C4-2B (cell line): ENCODE data around the gene INF2.

Experiments used
- H3K27ac ChIP-seq: fragments of 450-650 bp; 2 replicates; pipeline ENCODE4 v1.5.1; 2017
- ZFX ChIP-seq: fragments of 450-650 bp; IDR thresholded peaks from 2 replicates; pipeline ENCODE4 v1.6.1; 2017
- TF ChIP-seq, protein P1 (sequence below): fragments of 450-650 bp; conservative IDR thresholded peaks from 2 replicates; pipeline ENCODE4 v1.5.1; 2017; ENCODE audit warnings: mild to moderate bottlenecking

The INF2 gene

DNA sequence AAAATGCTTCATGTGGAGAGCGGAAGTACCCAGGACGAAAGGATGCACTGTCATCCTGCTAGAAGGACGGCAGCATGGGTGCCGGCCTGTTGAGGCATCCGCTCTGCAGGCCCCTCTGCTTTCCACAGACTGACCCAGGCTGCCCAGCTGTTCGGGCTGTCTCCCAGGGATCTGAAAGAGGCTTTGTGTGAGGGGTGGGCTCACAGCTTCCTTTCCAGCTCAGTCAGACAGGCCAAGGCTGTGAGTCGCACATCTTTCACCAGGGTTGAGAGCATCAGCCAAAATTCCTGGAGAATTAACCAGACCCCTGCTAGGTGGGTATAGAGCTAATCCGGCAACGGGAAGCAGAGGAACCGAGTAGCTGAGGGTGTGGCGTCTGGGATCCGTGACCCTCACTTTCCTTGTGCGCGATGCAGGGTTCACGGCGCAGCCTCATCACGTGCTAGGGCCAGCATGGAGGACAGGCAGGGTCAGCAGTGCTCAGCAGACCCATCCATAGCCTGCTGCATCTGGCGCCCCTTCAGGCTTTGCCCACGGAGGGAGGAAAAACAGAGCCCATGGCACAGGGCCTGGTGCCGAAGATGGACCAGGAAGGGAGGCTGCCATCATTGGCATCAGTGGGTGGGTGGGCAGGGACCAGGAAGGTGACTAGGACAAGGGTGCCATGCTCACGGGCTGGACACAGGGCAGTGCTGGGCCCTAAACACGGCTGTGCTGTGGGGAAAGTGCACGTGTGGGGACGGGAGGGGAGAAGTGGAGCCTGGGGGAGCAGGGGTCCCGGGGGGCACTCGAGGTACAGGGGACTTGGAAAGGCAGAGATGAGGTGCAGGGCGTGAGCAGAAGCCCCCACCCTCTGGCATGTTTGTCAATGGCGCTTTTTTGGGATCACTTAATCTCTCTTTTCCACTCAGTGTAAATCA lies 54.3 kb downstream of the INF2 start:
- no peak for TF ChIP-seq ZFX
- TF ChIP-seq, protein P1, sequence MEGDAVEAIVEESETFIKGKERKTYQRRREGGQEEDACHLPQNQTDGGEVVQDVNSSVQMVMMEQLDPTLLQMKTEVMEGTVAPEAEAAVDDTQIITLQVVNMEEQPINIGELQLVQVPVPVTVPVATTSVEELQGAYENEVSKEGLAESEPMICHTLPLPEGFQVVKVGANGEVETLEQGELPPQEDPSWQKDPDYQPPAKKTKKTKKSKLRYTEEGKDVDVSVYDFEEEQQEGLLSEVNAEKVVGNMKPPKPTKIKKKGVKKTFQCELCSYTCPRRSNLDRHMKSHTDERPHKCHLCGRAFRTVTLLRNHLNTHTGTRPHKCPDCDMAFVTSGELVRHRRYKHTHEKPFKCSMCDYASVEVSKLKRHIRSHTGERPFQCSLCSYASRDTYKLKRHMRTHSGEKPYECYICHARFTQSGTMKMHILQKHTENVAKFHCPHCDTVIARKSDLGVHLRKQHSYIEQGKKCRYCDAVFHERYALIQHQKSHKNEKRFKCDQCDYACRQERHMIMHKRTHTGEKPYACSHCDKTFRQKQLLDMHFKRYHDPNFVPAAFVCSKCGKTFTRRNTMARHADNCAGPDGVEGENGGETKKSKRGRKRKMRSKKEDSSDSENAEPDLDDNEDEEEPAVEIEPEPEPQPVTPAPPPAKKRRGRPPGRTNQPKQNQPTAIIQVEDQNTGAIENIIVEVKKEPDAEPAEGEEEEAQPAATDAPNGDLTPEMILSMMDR = no peak
- H3K27ac ChIP-seq = no peak overlapping the region

DNA sequence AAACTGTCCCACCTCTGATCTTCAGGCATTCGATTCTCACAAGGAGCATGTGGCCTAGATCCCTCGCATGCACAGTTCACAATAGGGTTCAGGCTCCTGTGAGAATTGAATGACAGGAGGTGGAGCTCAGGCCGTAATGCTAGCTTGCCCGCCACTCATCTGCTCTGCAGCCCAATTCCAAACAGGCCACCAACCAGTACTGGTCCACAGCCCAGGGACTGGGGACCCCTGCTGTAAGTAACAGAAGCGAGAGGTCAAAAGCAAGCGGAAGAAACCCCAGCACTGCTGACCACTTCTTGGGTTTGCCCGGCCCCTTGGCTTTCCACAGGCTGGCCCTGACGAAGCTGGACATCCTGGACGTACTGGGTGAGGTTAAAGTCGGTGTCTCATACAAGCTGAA lies 55.1 kb downstream of the INF2 start:
- TF ChIP-seq, protein P1 = no peak
- no peak overlapping the region for H3K27ac ChIP-seq

DNA sequence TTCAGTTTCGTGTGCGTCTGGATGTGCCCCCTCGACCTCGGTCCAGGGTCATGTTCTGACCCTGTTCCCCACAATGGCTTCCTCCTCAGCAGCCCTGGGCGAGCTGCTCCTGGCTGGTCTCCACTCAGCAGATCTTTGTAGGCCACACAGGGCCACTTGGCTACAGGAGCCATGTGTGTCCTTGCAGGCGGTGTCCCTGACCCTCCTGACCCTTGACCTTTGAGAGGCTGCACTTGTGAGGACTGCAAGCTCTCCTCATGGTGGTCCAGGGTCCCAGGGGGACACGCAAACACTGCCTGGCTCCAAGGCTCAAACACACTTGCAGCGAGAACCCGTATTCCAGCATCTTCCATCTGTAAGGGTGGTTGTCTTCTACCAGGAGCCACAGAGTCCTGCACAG lies 56.0 kb downstream of the INF2 start:
- H3K27ac ChIP-seq = no peak overlapping the region
- no peak for TF ChIP-seq ZFX

DNA sequence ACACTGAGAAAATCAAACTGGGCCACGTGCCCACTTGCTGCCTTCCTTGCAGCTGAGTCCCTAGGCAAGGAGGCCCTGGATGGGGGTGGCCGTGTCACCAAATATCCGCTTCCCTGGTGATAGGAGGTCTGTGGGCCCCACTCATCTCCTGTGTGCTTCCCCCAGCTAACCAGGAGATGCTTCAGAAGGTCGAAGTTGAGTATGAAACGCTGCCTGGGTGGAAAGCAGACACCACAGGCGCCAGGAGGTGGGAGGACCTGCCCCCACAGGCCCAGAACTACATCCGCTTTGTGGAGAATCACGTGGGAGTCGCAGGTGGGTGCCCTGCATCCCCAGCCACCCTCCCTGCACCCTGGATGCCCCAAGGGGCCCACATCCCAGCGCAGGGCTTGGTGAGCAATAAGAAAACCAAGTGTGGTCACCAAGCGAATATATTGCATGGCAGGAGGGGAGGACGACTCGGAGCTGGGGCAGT lies 56.7 kb downstream of the INF2 start:
- TF ChIP-seq, protein P1 = no peak
- TF ChIP-seq ZFX = no peak
- peak overlapping the region; percentile 61 for H3K27ac ChIP-seq

- TF ChIP-seq, protein P1 = no peak
- TF ChIP-seq ZFX = no peak
These were observed 57.6 kb downstream of the INF2 start for GRCh38 chr14:104746934-104747481.

DNA sequence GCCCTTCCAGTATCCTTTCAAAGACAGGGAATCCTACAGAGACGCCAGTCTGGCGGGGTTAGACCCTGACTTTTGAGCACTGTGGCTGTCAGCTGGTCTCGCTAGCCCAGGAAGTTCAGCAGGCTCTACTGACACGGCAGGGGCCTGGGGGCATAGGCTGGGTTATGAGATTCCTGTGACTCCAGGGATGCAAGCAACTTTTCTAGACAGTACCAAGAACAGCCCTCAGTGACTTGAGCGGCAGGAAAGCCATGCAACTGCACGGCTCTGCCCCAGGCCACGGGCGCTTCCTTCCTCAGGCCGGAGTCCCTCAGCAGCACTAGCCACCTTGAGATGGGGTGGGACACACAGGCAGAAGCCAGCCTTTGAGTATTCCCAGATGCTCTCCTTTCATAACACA lies 58.5 kb downstream of the INF2 start:
- H3K27ac ChIP-seq = peak overlapping the region; percentile 61
- TF ChIP-seq, protein P1 = no peak
- no peak for TF ChIP-seq ZFX

More at GRCh38 chr14:104746934-104747481, 57.6 kb downstream of the INF2 start:
- peak overlapping the region; percentile 61 for H3K27ac ChIP-seq

DNA sequence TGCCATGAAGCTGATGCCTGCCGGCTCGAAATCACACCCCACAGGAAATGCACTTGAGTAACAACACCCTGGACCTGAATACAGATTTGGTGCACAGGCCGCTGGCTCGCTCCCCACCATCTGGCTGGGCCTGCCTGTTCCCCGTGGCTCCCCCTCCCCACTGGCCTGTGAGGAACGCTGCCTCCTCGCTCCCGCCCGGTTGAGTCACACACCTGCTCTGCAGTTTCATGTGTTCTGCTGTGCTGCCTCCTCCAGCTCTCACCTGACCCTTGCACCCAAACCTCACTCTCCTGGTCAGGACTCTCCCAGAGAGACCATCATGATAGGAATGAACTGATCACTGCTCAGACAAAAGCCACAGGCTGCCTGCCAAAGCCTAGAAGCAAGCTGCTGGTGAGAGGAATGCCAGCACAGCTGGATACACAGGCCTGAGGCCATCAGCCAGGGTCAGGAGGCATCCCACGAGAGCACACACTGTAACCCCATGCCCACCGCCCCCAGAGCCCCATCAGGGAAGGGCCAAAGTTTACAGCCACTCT lies 59.8 kb downstream of the INF2 start:
- TF ChIP-seq, protein P1 = no peak
- TF ChIP-seq ZFX = no peak
- no peak overlapping the region for H3K27ac ChIP-seq
